ENCODE data around the gene ASTN2. TPM values are rescaled to one million over a fixed set of nuclear protein-coding genes. Genes with fewer than 3 reads are reported as not detected.

The ASTN2 gene
- total and polyA plus RNA-seq, 9 donors: 1.8 to 6.4 (median 3.2) TPM

GRCh38 chr9:117120061-117120460 is 294.8 kb downstream of the ASTN2 start:
- Histone ChIP-seq H3K4me3 (no peak overlapping the region), H3K27ac (no peak overlapping the region), H3K27me3 (no peaks in the 10 kb centered on the region), H3K9me3 (no peaks in the 10 kb centered on the region), H3K36me3 (no peaks in the 10 kb centered on the region), H3K4me1 (ENCODE audit: insufficient read depth) (no peaks in the 10 kb centered on the region)
- DNase-seq: no peak
- WGBS, 3 donors: 69 to 83% (median 73%) methylated on average over 2 of the region's 2 CpGs
- intact Hi-C loops (cut with DNase I): no loop called here
- TF ChIP-seq CTCF (IDR thresholded peaks at IDR 0.05) (no peak), EP300 (IDR thresholded peaks at IDR 0.05) (no peak), POLR2A (IDR thresholded peaks at IDR 0.05) (no peak)

- Histone ChIP-seq H3K9me3 (no peaks in the 10 kb centered on the region), H3K36me3 (no peaks in the 10 kb centered on the region), H3K4me3 (no peak overlapping the region), H3K4me1 (ENCODE audit: insufficient read depth) (no peaks in the 10 kb centered on the region), H3K27me3 (no peaks in the 10 kb centered on the region), H3K27ac (no peak overlapping the region)
- TF ChIP-seq POLR2A (IDR thresholded peaks at IDR 0.05) (no peak), EP300 (IDR thresholded peaks at IDR 0.05) (no peak), CTCF (IDR thresholded peaks at IDR 0.05) (no peak)
- intact Hi-C loops (cut with DNase I): no loop called here
- no peak for DNase-seq
These were observed 298.8 kb downstream of the ASTN2 start for GRCh38 chr9:117116084-117116483.

- Histone ChIP-seq H3K4me1 (ENCODE audit: insufficient read depth) (no peaks in the 10 kb centered on the region), H3K27ac (no peak overlapping the region), H3K36me3 (no peaks in the 10 kb centered on the region), H3K4me3 (no peak overlapping the region), H3K9me3 (no peaks in the 10 kb centered on the region), H3K27me3 (no peaks in the 10 kb centered on the region)
- DNase-seq: no peak
- intact Hi-C loops (cut with DNase I): no loop called here
- no peak for TF ChIP-seq POLR2A (IDR thresholded peaks at IDR 0.05)
- TF ChIP-seq CTCF (IDR thresholded peaks at IDR 0.05): no peak
- TF ChIP-seq EP300 (IDR thresholded peaks at IDR 0.05): no peak
- 17 to 45% (median 41%) methylated on average over 2 of the region's 2 CpGs for WGBS, 3 donors
These were observed 300.1 kb downstream of the ASTN2 start for GRCh38 chr9:117114768-117115167.

GRCh38 chr9:117104716-117105495 is 310.0 kb downstream of the ASTN2 start:
- Histone ChIP-seq H3K9me3 (no peaks in the 10 kb centered on the region), H3K27me3 (no peaks in the 10 kb centered on the region), H3K36me3 (no peaks in the 10 kb centered on the region), H3K4me3 (no peak overlapping the region), H3K4me1 (ENCODE audit: insufficient read depth) (no peaks in the 10 kb centered on the region), H3K27ac (no peak overlapping the region)
- intact Hi-C loops (cut with DNase I): no loop called here
- no peak for TF ChIP-seq CTCF (IDR thresholded peaks at IDR 0.05)
- TF ChIP-seq EP300 (IDR thresholded peaks at IDR 0.05): no peak
- no peak for TF ChIP-seq POLR2A (IDR thresholded peaks at IDR 0.05)
- WGBS, 3 donors: 55 to 58% (median 55%) methylated on average over 8 of the region's 8 CpGs
- DNase-seq: no peak
